HG02870 (cell line): ENCODE measurements around the gene LPCAT2.

Source experiments
- ATAC-seq: cut with Tn5 transposase; IDR thresholded peaks from one replicate; pipeline ENCODE4 v1.9.1; 2021; ENCODE audit warnings: mild to moderate bottlenecking, moderate library complexity; ENCODE audit not compliant: unreplicated experiment

LPCAT2 gene

GRCh38 chr16:55479430-55480140 is 29.3 kb upstream of the LPCAT2 start:
- no peak for ATAC-seq

GRCh38 chr16:55480228-55480655 is 28.6 kb upstream of the LPCAT2 start:
- no peak for ATAC-seq

- no peak for ATAC-seq
These were observed 27.8 kb upstream of the LPCAT2 start for GRCh38 chr16:55481023-55481422.

- ATAC-seq: no peak
These were observed 26.8 kb upstream of the LPCAT2 start for GRCh38 chr16:55482056-55482455.

- no peak for ATAC-seq
These were observed 21.6 kb upstream of the LPCAT2 start for GRCh38 chr16:55487048-55487803.

GRCh38 chr16:55488306-55488705 is 20.6 kb upstream of the LPCAT2 start:
- ATAC-seq: no peak

GRCh38 chr16:55489119-55489955 is 19.5 kb upstream of the LPCAT2 start:
- no peak for ATAC-seq

- no peak for ATAC-seq
These were observed 19.0 kb upstream of the LPCAT2 start for GRCh38 chr16:55489956-55490265.

GRCh38 chr16:55490301-55490700 is 18.6 kb upstream of the LPCAT2 start:
- ATAC-seq: no peak

- ATAC-seq: no peak
These were observed 17.2 kb upstream of the LPCAT2 start for GRCh38 chr16:55491691-55492090.

GRCh38 chr16:55492756-55493380 is 16.0 kb upstream of the LPCAT2 start:
- no peak for ATAC-seq

- ATAC-seq: no peak
These were observed 13.9 kb upstream of the LPCAT2 start for GRCh38 chr16:55494994-55495421.

GRCh38 chr16:55495616-55496289 is 13.1 kb upstream of the LPCAT2 start:
- ATAC-seq: no peak

- ATAC-seq: no peak
These were observed 12.2 kb upstream of the LPCAT2 start for GRCh38 chr16:55496509-55497145.

- ATAC-seq: no peak
These were observed 11.3 kb upstream of the LPCAT2 start for GRCh38 chr16:55497558-55497957.

- ATAC-seq: no peak
These were observed 10.8 kb upstream of the LPCAT2 start for GRCh38 chr16:55498101-55498500.

- no peak for ATAC-seq
These were observed 9.6 kb upstream of the LPCAT2 start for GRCh38 chr16:55499281-55499680.

GRCh38 chr16:55499951-55500529 is 8.8 kb upstream of the LPCAT2 start:
- no peak for ATAC-seq

- ATAC-seq: no peak
These were observed 8.3 kb upstream of the LPCAT2 start for GRCh38 chr16:55500530-55501011.
